Measurements from ENCODE around the gene F2RL1.
A peak's percentile ranks its signal among the peaks of the same experiment; 100 is the strongest.
"Not testable (repeated sequence)": the region's sequence is repeated elsewhere in the genome, so short reads cannot be mapped to it uniquely, and the experiment has no call there.

F2RL1 gene, protein sequence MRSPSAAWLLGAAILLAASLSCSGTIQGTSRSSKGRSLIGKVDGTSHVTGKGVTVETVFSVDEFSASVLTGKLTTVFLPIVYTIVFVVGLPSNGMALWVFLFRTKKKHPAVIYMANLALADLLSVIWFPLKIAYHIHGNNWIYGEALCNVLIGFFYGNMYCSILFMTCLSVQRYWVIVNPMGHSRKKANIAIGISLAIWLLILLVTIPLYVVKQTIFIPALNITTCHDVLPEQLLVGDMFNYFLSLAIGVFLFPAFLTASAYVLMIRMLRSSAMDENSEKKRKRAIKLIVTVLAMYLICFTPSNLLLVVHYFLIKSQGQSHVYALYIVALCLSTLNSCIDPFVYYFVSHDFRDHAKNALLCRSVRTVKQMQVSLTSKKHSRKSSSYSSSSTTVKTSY
- total RNA-seq, result 0 to 2.8 (median 0.21) reads per million in 17 experiments

DNA sequence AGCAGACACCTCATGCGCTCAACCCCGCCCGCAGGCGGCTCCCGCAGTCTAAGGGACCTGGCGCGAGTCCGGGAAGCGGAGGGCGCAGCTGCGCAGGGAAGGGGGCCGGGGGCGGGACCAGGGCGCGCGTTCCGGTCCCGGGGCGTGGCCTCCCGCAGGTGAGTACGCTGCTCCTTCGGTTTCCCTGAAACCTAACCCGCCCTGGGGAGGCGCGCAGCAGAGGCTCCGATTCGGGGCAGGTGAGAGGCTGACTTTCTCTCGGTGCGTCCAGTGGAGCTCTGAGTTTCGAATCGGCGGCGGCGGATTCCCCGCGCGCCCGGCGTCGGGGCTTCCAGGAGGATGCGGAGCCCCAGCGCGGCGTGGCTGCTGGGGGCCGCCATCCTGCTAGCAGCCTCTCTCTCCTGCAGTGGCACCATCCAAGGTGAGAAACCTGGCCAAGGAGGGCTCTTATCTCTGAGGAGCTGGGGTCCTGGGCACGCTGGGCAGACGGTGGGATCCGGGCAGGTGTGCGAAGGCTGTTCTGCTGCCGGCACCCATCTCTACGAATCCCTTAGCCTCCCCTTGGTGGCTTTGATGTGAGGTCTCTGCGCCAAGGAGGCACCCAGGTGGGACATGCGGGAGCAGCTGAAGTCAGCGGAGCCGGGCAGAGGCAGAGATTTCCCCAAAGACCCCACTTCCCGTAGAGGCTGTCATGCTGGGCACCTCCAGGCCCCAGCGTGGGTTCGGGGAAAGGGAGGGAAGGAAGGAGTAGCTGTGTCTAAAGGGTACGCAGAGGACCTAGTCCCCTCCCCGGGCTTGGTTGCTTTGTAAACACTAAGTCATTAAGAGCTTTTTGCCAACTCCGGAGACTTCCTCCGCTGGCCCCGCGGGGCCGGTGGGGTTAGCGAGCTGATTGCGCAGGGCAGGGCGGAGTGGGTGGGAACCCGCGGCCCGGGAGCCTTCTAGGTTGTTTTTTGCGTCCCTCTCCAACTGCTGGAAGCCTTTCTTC lies at the start of gene F2RL1:
TSS of gene F2RL1 (plus strand) at position 187 of the 988 bp plus-strand sequence. CDS start at position 340, 153 bp downstream.
- DNase-seq, result peak; percentile 48 to 75 (median 57)

DNA sequence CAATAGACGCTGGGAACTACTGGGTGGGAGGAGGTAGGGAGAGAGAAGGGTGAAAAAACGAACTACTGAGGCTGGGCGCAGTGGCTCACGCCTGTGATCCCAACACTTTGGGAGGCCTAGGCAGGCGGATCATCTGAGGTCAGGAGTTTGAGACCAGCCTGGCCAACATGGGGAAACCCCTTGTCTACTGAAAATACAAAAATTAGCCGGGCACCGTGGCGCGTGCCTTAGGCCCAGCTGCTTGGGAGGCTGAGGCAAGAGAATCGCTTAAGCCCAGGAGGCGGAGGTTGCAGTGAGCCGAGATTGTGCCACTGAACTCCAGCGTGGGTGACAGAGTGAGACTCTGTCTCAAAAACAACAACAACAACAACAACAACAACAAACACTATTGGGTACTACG lies 47.8 kb upstream of the F2RL1 start:
- not testable (repeated sequence) for DNase-seq

DNA sequence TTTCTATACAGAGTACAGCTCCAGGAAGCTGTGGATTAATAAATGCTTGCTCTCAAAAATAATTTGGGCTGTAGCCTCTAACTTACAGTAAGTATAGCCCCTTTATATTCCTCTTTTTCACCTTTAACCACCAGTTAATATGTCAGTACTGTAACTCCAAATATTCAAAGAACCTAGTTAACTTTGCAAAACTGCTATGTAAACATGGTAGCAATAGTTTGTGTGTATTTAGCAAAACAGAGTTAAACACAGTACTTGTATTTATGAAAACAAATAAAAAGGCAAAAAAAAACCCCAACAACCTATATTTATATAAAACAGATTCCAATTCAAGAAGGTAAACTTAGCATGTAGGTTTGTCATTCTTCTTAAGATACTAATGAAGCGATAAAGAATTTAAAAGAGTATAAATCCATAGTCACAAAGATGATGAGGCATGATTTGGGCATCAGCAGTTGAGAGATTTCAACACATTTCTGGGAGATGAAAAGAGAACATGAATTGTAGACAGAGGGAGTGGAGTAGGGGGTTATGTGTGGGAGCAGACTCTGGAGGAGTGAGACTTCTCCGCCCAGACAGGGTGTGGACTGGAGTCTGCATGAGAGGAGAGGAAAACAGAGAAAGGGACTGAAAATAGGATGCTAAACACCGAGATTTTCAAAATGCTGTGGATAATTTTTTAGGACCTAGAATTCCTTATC lies 47.0 kb upstream of the F2RL1 start:
- DNase-seq, result peak in 2 of 4 experiments; percentile 17

DNA sequence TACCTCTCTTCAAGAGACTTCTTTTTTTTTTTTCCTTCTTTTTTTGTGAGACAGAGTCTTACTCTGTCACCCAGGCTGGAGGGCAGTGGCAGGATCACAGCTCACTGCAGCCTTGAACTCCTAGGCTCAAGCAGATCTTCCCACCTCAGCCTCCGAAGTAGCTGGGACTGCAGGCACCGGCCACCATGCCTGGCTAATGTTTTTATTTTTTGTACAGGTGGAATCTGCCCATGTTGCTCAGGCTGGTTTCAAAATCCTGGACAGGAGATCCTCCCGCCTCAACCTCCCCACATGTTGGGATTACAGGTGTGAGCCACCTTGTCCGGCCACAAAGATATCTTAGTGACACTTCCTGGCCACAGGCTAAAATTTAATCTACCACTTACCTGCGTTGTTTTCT lies 42.9 kb upstream of the F2RL1 start:
- no peak for DNase-seq

DNA sequence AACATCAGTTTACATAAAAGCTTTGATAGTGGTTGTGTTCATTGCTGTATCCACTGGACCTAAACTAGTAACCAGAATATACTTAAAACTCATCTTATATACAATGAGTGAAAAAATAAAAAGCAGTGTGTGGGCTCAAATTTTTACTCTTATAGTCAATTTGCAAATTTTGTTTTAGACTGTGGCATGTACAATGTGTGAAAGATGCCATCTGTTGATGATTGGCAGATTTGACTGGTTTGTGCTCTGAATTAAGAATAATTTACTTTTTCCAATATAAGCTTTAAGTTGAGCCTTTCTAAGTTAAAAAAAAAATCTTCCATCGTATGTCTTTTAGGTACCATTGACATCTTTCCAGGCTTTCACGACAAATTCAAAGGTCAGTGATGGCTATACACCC lies 42.4 kb upstream of the F2RL1 start:
- no peak for DNase-seq

DNA sequence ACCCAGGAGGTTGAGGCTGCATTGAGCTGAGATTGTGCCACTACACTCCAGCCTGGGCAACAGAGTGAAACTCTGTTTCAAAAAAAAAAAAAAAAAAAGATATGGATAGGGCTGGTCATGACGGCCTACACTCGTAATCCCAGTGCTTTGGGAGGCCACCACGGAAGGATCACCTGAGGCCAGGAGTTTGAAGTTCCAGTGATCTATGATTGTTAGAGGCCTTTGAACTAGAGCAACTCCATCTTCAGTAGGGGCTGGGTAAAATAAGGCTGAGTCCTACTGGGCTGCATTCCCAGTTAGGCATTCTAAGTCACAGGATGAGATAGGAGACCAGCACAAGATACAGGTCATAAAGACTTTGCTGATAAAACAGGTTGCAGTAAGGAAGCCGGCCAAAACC lies 38.2 kb upstream of the F2RL1 start:
- DNase-seq, result not testable (repeated sequence)

DNA sequence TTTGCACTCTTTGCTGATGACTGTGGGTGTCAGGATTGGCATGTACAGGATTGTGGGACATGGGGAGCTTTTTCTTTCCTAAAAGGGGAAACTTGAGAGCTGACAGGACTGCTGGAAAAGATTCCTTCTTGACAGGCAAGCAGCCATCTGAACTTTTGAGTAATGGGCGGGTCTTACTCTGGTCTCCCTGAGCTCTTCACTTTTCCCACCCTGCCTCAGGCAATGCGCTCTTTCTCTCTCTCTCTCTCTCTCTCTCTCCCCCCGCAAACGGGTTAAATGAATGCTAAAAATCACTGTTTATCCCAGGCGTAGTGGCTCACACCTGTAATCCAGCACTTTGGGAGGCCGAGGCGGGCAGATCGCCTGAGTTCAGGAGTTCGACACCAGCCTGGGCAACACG lies 37.1 kb upstream of the F2RL1 start:
- no peak for DNase-seq

DNA sequence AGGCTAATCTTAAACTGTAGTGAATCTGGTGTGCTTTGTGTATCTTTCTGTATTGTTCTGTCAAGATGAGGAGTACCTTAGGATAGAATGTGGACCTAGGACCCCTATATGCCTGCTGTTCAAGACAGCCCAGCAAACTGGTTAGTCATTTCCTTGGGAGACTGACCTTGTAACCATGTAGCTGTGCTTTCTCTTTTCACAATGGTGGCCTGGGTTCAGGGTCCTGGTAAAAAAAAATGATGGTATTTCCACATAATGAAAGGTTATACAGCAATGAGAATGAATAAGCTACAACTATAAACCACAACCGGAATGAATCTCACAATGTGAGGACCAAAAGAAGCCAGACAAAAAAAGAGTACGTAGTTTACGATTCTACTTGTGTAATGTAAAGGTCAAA lies 36.4 kb upstream of the F2RL1 start:
- no peak for DNase-seq

DNA sequence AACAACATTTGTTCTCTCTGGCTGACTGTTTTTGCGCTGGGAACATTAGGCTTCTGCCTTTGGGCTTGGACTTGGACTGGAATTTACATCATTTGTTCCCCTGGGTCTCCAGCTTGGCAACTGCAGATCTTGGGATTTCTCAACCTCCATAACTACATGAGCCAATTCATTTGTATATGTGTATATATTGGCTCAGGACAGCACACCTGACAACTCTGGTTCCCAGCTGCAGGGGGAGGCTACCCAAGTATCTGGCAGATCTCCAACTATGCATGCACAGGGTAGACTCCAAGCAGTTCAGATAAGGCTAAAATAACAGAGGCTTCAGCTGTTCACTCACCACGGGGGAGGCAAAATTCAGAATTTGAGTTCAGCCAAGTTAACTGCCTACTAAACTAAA lies 31.6 kb upstream of the F2RL1 start:
- no peak for DNase-seq

DNA sequence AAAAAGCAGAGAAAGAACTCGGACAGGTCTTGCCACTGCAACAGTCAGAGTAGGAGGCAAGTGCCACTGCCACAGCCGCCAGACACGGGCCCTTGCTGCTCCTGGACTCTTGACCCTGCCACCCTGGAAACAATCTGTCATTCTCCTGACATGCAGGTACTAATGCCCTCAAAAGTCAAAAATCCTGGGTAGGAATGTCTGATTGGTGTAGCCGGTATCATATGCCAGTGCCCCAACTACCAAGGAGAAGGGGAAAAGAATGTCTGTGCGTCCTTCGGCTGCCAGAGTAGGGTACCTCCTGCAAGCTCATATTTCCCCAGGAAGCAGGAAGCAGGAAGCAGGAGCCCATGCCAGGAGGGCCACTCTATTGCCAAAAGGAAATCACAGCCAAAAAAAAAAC lies 30.5 kb upstream of the F2RL1 start:
- DNase-seq, result no peak

DNA sequence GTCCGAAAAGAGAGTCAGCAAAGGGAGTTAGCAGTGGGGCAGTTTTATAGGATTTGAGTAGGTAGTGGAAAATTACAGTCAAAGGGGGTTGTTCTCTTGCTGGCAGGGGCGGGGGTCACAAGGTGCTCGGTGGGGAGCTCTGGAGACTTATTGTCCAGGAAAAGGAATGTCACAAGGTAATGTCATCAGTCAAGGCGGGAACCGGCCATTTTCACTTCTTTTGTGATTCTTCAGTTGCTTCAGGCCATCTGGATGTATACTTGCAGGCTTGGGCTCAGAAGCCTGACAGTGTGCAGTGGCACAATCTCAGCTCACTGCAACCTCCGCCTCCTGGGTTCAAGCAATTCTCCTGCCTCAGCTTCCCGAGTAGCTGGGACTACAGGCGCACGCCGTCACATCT lies 29.6 kb upstream of the F2RL1 start:
- not testable (repeated sequence) for DNase-seq

DNA sequence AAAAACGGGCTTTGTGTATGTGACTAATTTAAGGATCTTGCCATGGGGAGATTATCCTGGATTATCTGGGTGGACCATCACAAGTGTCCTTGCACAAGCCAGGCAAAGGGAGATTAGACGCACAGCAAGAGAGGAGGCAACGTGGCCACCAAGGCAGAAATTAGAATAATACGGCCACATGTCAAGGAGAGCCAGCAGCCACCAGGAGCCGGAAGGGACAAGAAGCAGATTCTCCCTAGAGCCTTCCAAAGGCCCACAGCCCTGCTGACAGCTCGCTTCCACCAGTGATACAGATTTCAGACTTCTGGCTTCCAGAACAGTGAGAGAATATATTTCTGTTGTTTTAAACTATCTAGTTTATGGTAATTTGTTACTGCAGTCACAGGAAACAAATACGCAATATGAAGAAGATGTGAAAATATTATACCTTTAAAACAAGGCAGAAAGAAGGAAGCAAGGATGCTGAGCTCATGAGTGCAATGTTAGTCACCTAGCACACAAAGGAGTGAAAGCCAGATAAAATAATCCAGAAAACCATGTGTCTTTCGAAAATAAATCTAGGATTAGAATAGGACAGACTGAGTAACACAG lies 28.7 kb upstream of the F2RL1 start:
- no peak for DNase-seq

DNA sequence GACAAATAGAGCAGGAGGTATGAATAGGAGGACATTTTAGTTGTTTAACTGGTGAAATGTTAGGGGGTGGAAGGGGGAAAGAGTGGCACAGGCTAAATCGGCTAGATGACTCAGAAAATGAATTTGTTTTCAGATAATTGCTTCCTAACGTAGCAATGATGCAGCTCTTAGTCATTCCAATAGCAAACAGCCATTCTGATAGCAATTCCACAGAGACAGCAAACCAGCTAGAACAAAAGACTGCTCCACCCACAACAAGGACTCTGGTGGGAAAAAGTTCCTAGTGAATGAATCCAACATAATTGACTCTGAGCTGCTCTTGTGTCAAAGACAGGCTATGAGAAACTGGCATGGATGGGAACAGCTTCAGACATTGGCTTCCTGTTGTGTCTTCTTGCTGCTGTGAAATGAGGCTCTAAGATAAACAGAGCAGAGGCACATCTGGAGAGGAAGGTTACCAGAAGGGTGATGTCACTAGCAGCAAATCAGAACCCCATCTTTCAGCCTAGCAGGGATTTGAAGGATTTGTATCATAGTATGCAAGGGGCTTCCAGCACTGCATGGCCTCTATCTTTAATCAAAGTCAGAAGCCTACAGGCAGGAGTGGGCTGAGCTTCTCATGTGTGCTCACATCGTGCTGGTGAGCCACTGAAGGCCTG lies 28.1 kb upstream of the F2RL1 start:
- peak in 1 of 4 experiments; percentile 30 for DNase-seq

DNA sequence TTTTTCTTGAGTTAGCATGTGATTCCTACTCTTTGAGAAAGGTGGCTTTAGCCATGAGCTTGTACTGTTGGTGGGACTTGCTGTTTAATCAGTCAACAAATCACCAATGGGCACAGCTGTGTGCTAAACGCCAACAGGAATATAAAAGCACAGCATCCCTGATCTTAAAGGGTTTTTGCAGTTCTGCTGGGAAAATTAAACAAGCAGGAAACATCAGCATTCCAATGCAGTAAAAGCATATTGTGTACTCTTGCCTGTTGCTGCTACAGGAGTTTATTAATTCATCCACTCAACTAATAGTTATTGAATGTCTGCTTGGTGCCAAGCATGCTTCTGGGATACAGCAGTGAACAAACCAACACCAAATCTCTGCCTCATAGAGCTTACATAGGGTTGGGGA lies 27.4 kb upstream of the F2RL1 start:
- DNase-seq, result no peak

DNA sequence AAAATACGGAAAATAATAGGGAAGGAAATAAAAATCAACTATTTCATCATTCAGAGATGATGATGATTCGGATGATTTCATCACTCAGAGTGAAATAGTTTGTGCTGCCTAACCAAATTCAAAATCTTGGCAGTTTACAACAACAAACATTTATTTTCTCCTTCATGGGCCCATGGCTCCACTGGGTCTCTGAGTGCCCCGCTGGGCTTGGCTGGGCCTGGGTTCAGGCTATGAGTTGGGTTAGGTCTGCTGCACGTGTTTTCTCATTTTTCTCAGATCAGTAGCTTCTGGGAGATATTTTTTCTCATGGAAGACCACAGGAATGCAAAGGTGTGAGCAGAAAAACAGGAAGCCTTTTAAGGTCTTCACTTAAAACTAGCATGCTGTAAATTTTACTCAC lies 24.0 kb upstream of the F2RL1 start:
- DNase-seq, result peak in 2 of 4 experiments; percentile 49 to 55

DNA sequence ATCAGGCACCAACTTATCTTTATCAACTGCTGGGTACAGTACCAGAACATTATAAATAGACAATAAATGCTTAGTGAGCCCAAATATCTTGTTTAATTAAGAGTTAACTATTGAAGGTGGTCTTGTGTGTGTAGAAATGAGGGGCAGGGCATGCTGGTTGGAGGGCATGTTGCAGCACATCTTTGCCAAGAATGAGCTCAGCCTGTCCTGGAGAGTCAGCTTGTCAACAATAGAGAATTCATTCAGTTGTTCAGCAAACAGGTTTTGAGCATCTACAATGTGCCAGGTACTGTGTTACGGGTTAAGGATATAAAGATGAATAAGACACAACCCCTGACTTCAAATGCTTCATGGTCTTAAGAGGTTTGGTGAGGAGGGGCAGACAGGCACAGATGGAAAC lies 19.2 kb upstream of the F2RL1 start:
- no peak for DNase-seq

DNA sequence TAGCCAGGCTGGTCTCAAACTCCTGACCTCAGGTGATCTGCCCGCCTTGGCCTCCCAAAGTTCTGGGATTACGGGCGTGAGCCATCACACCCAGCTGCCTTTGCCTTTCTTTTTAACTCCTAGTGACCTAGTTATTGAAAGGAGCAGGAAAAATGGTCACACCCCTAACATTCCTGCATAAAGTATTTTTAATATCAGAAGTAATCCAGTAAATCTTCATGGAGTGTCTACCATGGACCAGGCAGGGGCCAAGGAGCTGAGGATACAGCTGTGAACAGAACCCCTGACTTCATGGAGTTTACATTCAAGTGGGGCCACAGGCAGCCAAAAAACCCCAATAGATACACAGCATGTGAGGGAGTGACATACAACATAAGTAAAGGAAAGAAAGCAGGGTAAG lies 18.3 kb upstream of the F2RL1 start:
- DNase-seq, result no peak

DNA sequence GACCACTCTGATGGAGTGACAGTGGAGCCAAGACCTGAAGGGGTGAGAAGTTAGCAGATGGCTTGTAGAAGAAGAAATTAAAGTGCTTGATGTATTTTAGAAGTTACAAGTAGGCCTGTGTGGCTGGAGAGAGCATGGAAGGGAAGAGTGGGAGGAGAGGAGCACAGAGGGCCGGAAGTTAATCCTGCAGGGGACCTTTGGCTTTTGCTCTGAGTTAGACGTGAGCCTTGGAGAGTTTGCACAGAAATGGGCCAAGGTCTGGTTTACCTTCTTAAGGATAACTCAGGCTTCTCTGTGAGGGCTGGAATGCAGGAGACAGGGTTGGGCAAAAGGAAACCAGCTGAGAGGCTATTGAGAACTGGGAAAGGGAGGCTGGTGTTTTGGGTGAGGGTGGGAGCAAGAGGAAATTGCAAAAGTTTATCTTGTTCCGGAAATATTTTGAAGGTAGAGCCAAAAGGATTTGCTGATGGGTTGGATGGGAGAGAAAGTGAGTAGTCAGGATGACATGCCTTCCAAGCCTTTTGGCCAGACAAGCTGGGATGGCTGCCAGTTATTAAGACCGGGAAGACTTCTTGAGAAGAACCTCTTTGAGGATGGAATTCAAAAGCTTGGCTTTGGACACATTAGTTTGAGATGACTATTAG lies 17.5 kb upstream of the F2RL1 start:
- DNase-seq, result no peak

DNA sequence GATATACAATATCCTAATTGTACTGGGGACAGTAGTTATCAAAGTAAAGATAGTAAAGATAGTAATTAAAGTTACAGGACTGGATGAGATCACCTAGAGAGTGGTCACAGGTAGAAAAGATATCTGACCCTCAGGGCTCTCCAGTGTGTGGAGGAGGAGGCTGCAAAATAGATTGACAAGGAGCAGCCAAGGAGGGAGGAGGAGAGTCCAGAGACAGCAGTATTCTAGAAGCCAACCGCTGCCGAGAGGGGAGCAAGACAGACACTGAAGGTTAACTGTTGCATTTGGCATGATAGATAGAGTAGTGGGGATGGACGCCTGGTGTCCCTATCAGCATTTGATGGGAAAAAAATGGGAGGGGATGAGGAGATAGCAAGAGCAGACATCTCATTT lies 17.0 kb upstream of the F2RL1 start:
- no peak for DNase-seq

DNA sequence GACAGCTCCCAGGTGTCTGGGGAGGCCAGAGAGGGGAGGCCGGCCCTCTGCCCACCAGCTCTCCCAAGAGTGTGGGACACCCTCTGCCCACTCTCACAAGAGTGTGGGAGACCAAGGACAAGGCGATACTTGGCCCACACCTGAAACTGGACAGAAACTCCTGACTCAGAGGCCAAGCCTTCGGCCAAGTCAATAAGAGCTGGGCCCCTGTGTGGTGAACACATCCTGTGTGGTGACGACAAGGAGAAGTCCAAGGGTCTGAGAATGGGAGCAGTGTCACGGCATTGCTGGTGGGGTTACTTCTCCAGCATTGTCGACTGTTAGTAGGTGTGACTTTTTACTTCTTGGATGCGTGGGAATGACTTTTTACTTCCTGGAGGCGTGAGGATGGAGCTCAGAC lies 14.6 kb upstream of the F2RL1 start:
- no peak for DNase-seq

DNA sequence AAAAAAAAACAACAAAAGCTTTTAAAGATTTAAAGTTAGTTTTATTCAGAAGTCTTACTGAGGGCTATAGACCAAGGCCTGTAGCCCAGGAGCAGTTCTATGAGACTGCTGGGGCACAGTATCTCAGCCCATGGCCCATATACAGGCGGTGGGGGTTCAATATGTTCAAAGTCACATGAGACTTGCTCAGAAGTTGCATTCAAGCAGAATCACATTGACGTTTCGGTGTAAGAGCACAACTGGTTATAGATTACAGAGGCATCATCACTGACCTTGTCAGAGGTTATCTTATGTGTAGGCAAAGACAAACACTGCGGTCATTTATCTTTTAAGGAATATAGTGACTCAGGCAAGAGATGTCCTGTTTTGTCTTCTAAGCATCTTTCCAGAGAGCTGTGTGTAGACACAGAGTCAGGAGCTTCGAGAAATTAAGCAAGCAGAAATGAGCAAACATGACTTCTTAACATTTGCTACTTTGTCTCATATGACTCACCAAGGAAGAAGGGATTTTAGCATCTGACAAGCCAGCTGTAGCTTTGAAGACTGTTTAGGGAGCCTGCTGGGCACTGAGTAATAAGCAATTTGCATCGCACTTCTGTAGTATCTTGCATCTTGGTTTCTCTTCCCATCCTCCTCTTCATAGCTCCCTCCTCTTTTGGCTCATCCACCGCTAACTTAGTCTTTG lies 12.9 kb upstream of the F2RL1 start:
- DNase-seq, result peak; percentile 61 to 90 (median 74)
